ENCODE data around the gene RHOJ. TPM values are rescaled to one million over a fixed set of nuclear protein-coding genes. Genes with fewer than 3 reads are reported as not detected.

Gene RHOJ
- total RNA-seq, 1 experiment from 2014 or later: not detected

- Histone ChIP-seq H3K4me1 (no peaks in the 10 kb centered on the region), H3K9me3 (no peaks in the 10 kb centered on the region), H3K27me3 (replicated peaks; ENCODE audit: control insufficient read depth, insufficient read depth, low read length) (no peaks in the 10 kb centered on the region), H3K4me3 (ENCODE audit: low read depth, low read length) (no peak overlapping the region), H3K36me3 (ENCODE audit: control insufficient read depth, insufficient read depth, low read length) (no peaks in the 10 kb centered on the region)
- ChIA-PET CTCF (interaction anchor here (1.0 kb wide), 1 partner anchor 40 kb away, joined by 3 read pairs; no protein-coding TSS in a partner anchor), POLR2A (no interaction called here)
- Mint-ChIP-seq H3K9me3 (ENCODE audit: unreplicated experiment) (no peaks in the 10 kb centered on the region), H3K4me1 (ENCODE audit: low read depth, unreplicated experiment) (no peaks in the 10 kb centered on the region), H3K27me3 (ENCODE audit: insufficient read depth, unreplicated experiment) (no peaks in the 10 kb centered on the region), H3K27ac (ENCODE audit: unreplicated experiment) (no peak overlapping the region), H3K4me3 (ENCODE audit: unreplicated experiment) (no peak overlapping the region), H3K36me3 (ENCODE audit: insufficient read depth, unreplicated experiment) (no peaks in the 10 kb centered on the region)
- peak; percentile 51 to 59 for TF ChIP-seq CTCF (IDR thresholded peaks at IDR 0.05; ENCODE audit: insufficient read depth in 1 of 2, low read depth in 1 of 2, low read length in 1 of 2, severe bottlenecking in 1 of 2, unreplicated experiment in 1 of 2)
- intact Hi-C loops (cut with micrococcal nuclease; ENCODE audit: unreplicated experiment): loop anchor here (1.0 kb wide), 1 partner anchor 102 kb away; no protein-coding TSS in a partner anchor
- BruUV-seq (replicated peaks): no TSS peak
- peak in 1 of 2 experiments; percentile 39 for DNase-seq
Observed at GRCh38 chr14:63174760-63175191, 29.5 kb upstream of the RHOJ start.

GRCh38 chr14:63175531-63175930 is 28.7 kb upstream of the RHOJ start:
- POLR2A ChIA-PET: no interaction called here

GRCh38 chr14:63178912-63179311 is 25.3 kb upstream of the RHOJ start:
- no peak for TF ChIP-seq CTCF (IDR thresholded peaks at IDR 0.05; ENCODE audit: insufficient read depth in 1 of 2, low read depth in 1 of 2, low read length in 1 of 2, severe bottlenecking in 1 of 2, unreplicated experiment in 1 of 2)
- CTCF ChIA-PET: no interaction called here
- no peaks in the 10 kb centered on the region for H3K9me3 ChIP-seq
- Mint-ChIP-seq H3K36me3 (ENCODE audit: insufficient read depth, unreplicated experiment) (no peaks in the 10 kb centered on the region), H3K27me3 (ENCODE audit: insufficient read depth, unreplicated experiment) (peaks cover 3% of the 10 kb centered on the region), H3K9me3 (ENCODE audit: unreplicated experiment) (peaks cover 9% of the 10 kb centered on the region), H3K4me3 (ENCODE audit: unreplicated experiment) (no peak overlapping the region), H3K4me1 (ENCODE audit: low read depth, unreplicated experiment) (no peaks in the 10 kb centered on the region), H3K27ac (ENCODE audit: unreplicated experiment) (no peak overlapping the region)
- no peaks in the 10 kb centered on the region for H3K27me3 ChIP-seq (replicated peaks; ENCODE audit: control insufficient read depth, insufficient read depth, low read length)
- BruUV-seq (replicated peaks): no TSS peak
- H3K4me1 ChIP-seq: no peaks in the 10 kb centered on the region
- POLR2A ChIA-PET: no interaction called here
- H3K36me3 ChIP-seq (ENCODE audit: control insufficient read depth, insufficient read depth, low read length): no peaks in the 10 kb centered on the region
- DNase-seq: no peak
- intact Hi-C loops (cut with micrococcal nuclease; ENCODE audit: unreplicated experiment): no loop called here
- H3K4me3 ChIP-seq (ENCODE audit: low read depth, low read length): no peak overlapping the region

More at GRCh38 chr14:63175531-63175930, 28.7 kb upstream of the RHOJ start:
- Histone ChIP-seq H3K4me3 (ENCODE audit: low read depth, low read length) (no peak overlapping the region), H3K4me1 (no peaks in the 10 kb centered on the region), H3K36me3 (ENCODE audit: control insufficient read depth, insufficient read depth, low read length) (no peaks in the 10 kb centered on the region), H3K27me3 (replicated peaks; ENCODE audit: control insufficient read depth, insufficient read depth, low read length) (no peaks in the 10 kb centered on the region), H3K9me3 (no peaks in the 10 kb centered on the region)
- TF ChIP-seq CTCF (IDR thresholded peaks at IDR 0.05; ENCODE audit: insufficient read depth in 1 of 2, low read depth in 1 of 2, low read length in 1 of 2, severe bottlenecking in 1 of 2, unreplicated experiment in 1 of 2): no peak
- intact Hi-C loops (cut with micrococcal nuclease; ENCODE audit: unreplicated experiment): no loop called here
- CTCF ChIA-PET: interaction anchor here (1.0 kb wide), 1 partner anchor 41 kb away, joined by 3 read pairs; no protein-coding TSS in a partner anchor
- Mint-ChIP-seq H3K27me3 (ENCODE audit: insufficient read depth, unreplicated experiment) (no peaks in the 10 kb centered on the region), H3K27ac (ENCODE audit: unreplicated experiment) (no peak overlapping the region), H3K36me3 (ENCODE audit: insufficient read depth, unreplicated experiment) (no peaks in the 10 kb centered on the region), H3K4me3 (ENCODE audit: unreplicated experiment) (no peak overlapping the region), H3K9me3 (ENCODE audit: unreplicated experiment) (no peaks in the 10 kb centered on the region), H3K4me1 (ENCODE audit: low read depth, unreplicated experiment) (no peaks in the 10 kb centered on the region)
- no TSS peak for BruUV-seq (replicated peaks)
- DNase-seq: no peak

Measured in Caco-2 (cell line).